C4-2B (cell line): Measurements from ENCODE around the gene KRT76.
"Not testable (repeated sequence)": the region's sequence is repeated elsewhere in the genome, so short reads cannot be mapped to it uniquely, and the experiment has no call there.

Experiments used
- H3K27ac ChIP-seq: fragments of 450-650 bp; 2 replicates; pipeline ENCODE4 v1.5.1; 2017
- CTCF ChIP-seq: fragments of 450-650 bp; conservative IDR thresholded peaks from 2 replicates; pipeline ENCODE4 v1.5.1; 2017; ENCODE audit warnings: mild to moderate bottlenecking
- ZFX ChIP-seq: fragments of 450-650 bp; IDR thresholded peaks from 2 replicates; pipeline ENCODE4 v1.6.1; 2017

Gene KRT76

DNA sequence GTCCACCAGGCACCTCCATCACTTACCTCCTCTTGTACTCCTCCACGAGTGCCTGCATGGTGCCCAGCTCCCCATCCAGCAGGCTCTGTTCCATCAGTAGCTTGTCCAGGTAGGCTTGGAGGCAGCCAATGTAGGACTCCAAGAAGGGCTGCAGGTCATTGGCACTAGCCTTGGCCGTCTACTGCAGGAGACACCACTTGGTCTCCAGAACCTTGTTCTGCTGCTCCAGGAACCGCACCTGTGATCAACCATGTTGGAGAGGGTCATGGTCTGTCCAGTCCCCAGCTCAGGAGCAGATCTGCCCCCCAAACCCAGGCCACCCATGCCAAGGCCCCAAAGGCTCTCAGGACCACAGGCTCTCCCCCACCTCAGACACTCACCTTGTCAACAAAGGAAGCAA lies 23.9 kb downstream of the KRT76 start:
- no peak overlapping the region for H3K27ac ChIP-seq
- TF ChIP-seq CTCF (no peak), ZFX (no peak)

GRCh38 chr12:52752516-52752915 lies 24.6 kb downstream of the KRT76 start:
- H3K27ac ChIP-seq = no peak overlapping the region
- no peak for TF ChIP-seq CTCF
- no peak for TF ChIP-seq ZFX

DNA sequence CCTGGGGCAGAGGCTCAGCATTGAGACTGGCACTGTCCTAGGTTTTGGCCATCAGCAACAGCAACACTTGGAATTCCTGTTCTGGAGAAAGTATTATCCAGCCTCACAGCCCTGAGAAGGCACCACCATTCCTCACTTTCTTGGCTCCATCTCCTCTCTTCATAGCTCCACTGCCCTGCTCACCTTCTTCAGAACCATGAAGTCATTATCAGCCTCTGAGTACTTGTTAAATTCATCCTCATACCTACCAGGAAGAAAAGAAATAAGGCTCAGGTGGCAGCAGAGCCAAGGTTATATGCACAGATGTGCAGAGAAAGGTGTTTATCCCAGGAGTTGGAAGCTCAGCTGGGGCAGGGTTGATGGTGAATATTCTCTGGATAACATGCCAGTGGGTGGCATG lies 25.4 kb downstream of the KRT76 start:
- TF ChIP-seq CTCF (no peak), ZFX (no peak)
- no peak overlapping the region for H3K27ac ChIP-seq

- not testable (repeated sequence) for H3K27ac ChIP-seq
Measured at GRCh38 chr12:52750532-52750931, 26.6 kb downstream of the KRT76 start.

- TF ChIP-seq ZFX = no peak
- no peak for TF ChIP-seq CTCF
- no peak overlapping the region for H3K27ac ChIP-seq
Measured at GRCh38 chr12:52749827-52750226, 27.3 kb downstream of the KRT76 start.

DNA sequence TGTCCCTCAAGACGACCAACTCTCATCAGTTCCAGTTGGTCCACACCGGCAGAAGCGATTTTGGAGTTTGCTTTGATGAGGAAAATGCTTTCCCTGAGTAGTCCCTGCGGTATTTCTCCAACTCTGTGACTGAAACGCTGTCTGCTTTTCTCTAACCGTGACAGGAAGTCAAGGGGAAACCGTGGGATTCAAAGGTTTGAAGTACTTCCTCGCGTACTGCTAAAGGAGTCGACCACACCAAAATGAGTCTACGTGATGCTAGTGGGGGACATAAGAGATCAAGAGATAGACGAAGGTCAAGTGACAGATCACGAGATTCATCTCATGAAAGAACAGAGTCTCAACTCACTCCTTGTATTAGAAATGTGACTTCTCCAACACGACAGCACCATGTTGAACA lies 28.6 kb downstream of the KRT76 start:
- H3K27ac ChIP-seq = no peak overlapping the region

GRCh38 chr12:52745554-52745953 lies 31.6 kb downstream of the KRT76 start:
- TF ChIP-seq ZFX = no peak
- TF ChIP-seq CTCF = no peak
- no peak overlapping the region for H3K27ac ChIP-seq

More for the DNA sequence above, 28.6 kb downstream of the KRT76 start:
- no peak for TF ChIP-seq ZFX
- TF ChIP-seq CTCF = no peak

DNA sequence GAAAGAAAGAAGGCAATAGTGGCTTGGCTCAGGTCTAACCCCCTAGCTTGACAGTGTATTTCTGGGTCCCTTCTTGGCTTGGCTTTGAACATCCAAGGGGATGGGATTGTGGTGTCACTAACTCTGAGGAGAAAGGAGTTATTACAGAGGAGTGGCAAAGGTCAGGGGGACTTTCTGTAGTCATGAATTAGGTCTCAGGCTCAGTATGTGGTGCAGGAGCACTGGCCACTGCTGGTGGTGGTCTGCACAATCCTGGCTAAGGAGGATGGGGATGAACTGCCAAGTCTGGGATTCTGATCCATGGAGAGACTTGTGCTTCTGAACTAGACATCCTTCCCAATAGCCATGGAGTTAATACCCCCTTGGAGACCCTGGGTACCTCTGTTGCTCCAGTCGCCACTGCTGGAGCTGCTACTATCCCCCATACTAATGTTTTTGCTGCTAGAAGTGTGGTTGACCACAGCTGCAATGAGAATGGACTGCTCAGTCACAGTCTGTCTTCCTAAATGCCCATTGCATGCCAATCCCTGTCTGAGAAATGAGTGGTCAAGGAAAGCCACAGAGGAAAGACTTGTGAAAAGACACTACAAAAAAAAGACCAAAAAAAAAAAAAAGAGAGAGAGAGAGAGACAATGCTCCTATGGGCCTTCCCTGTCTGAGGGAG lies 32.5 kb downstream of the KRT76 start:
- H3K27ac ChIP-seq = no peak overlapping the region
- TF ChIP-seq CTCF (no peak), ZFX (no peak)
